Measurements from ENCODE around the gene FLOT2. TPM values are rescaled to one million over a fixed set of nuclear protein-coding genes. Genes with fewer than 3 reads are reported as not detected.

FLOT2 gene
- total and polyA plus RNA-seq, 2 of the 8 experiments (the other 6 are each of a cell fraction or from before 2014, with no cell fraction given): 116 to 189 TPM

DNA sequence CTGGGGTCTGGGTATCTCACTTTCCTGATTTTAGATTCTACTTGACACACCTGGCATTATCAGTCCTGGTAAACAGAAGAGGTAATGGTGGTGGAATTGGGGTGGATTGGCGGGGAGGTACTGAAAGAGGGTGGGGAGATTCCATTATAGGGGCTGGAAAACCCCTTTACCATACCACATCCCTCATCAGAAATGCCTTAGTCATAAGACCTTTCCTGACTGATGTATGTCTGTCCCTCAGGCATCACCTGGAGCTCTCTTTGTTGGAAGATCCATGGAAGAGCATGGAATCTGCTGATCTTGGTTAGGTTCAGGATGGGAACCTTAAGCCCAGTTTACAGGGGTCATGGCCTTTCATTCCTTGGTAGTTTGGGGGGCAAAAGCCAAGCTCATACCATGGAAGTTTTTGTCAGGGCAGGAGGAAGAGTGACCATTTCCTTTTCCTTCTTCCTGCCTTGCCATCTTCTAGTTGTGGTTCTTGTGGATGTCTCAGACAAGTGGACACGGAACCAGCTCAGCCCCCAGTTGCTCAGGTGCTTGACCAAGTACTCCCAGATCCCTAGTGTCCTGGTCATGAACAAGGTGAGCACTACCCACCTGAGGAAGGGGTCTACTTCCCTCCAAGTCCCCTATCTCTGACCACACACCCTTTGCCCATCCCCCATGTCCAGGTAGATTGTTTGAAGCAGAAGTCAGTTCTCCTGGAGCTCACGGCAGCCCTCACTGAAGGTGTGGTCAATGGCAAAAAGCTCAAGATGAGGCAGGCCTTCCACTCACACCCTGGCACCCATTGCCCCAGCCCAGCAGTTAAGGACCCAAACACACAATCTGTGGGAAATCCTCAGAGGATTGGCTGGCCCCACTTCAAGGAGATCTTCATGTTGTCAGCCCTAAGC, 39.4 kb downstream of the FLOT2 start:
- Histone ChIP-seq H2BK15ac (ENCODE audit: low read length) (no peak overlapping the region), H4K91ac (replicated peaks; ENCODE audit: insufficient read length, low read length) (no peak overlapping the region), H3K14ac (ENCODE audit: insufficient read length) (no peak overlapping the region), H2BK20ac (ENCODE audit: low read length) (no peak overlapping the region), H4K20me1 (replicated peaks in 1 of 2; ENCODE audit: control insufficient read depth in 1 of 2, insufficient read depth in 2 of 2, low read length in 2 of 2) (peaks cover 1 to 3% of the 10 kb centered on the region in 2 experiments), H2BK120ac (replicated peaks; ENCODE audit: low read depth, low read length) (no peak overlapping the region), H3K23ac (ENCODE audit: insufficient read length) (no peak overlapping the region), H3K79me1 (ENCODE audit: low read depth, low read length) (peaks cover 2% of the 10 kb centered on the region; the same call in 1 of the 2 replicates), H4K8ac (ENCODE audit: extremely low read depth, insufficient read depth, low read length) (no peak overlapping the region), H3K4me3 (ENCODE audit: extremely low read depth in 1 of 4, insufficient read depth in 2 of 4, low read depth in 3 of 4, low read length in 4 of 4) (no peak overlapping the region), H4K5ac (ENCODE audit: insufficient read length, low read depth, low read length) (no peak overlapping the region), H2BK5ac (ENCODE audit: low read depth, low read length) (no peak overlapping the region), H3K23me2 (ENCODE audit: low read depth, low read length) (peaks cover 2% of the 10 kb centered on the region), H3K4me2 (ENCODE audit: insufficient read depth in 1 of 2, low read depth in 2 of 2, low read length in 2 of 2) (no peak overlapping the region), H3K4ac (replicated peaks; ENCODE audit: insufficient read length, low read depth, low read length) (no peak overlapping the region), H3K36me3 (ENCODE audit: control insufficient read depth in 2 of 4, insufficient read depth in 4 of 4, low read length in 3 of 4) (peaks cover 16 to 23% (median 20%) of the 10 kb centered on the region in 4 experiments; a peak in 7 of 8 replicates), H3K18ac (ENCODE audit: extremely low read depth, low read length) (no peak overlapping the region), H3K4me1 (replicated peaks in 1 of 4; ENCODE audit: control insufficient read depth in 3 of 4, insufficient read depth in 4 of 4, low read length in 3 of 4) (no peaks in the 10 kb centered on the region; a peak in 2 of 7 replicates), H3K79me2 (ENCODE audit: control insufficient read depth in 1 of 2, insufficient read depth in 2 of 2, low read length in 2 of 2) (peaks cover 0 to 6% of the 10 kb centered on the region in 2 experiments; a peak in 2 of 4 replicates), H2BK12ac (ENCODE audit: low read depth, low read length) (no peak overlapping the region), H3K56ac (replicated peaks; ENCODE audit: insufficient read length, low read depth, low read length) (no peak overlapping the region), H2AFZ (ENCODE audit: low read length) (no peak overlapping the region), H3K27me3 (replicated peaks in 1 of 4; ENCODE audit: control insufficient read depth in 3 of 4, extremely low read depth in 1 of 4, insufficient read depth in 3 of 4, low read length in 3 of 4) (no peaks in the 10 kb centered on the region), H3K27ac (ENCODE audit: low read depth, low read length) (no peak overlapping the region), H2AK5ac (ENCODE audit: low read depth, low read length) (no peak overlapping the region), H3K9me3 (ENCODE audit: insufficient read depth in 2 of 2, low read depth in 1 of 2, low read length in 1 of 2) (no peaks in the 10 kb centered on the region), H3K9ac (replicated peaks in 1 of 4; ENCODE audit: extremely low read depth in 1 of 4, low read depth in 3 of 4, low read length in 3 of 4) (no peak overlapping the region)
- POLR2A ChIA-PET (ENCODE audit: partially characterized antibody): interaction anchor here (0.6 to 1.5 kb wide), 3 partner anchors 9 to 32 kb away, joined by 3 to 4 read pairs (median 4); no protein-coding TSS in a partner anchor
- CTCF ChIA-PET (ENCODE audit: partially characterized antibody): interaction anchor here (0.8 to 3.9 kb wide), 6 partner anchors 9 to 131 kb away, joined by 3 to 27 read pairs (median 6); no protein-coding TSS in a partner anchor
- no peak for DNase-seq (ENCODE audit: low read depth in 1 of 2, low spot score in 2 of 2)
- 91% methylated on average over 3 of the region's 3 CpGs; no CpG with 5 or more reads in 1 of the 2 experiments for WGBS, 2 experiments (ENCODE audit: extremely low coverage in 1 of 2, insufficient coverage in 1 of 2, insufficient read length in 1 of 2, insufficient replicate concordance in 2 of 2, low coverage in 1 of 2, low lambda C conversion rate in 2 of 2, missing lambda C conversion rate in 1 of 2)
- FAIRE-seq: no peak
- no peak for TF ChIP-seq PHF8 (conservative IDR thresholded peaks at IDR 0.05; ENCODE audit: low read depth, low read length)
- TF ChIP-seq EZH2 (IDR thresholded peaks at IDR 0.05; ENCODE audit: low read depth, low read length, severe bottlenecking): no peak
- no peak for TF ChIP-seq EGR1 (IDR thresholded peaks at IDR 0.05; ENCODE audit: borderline replicate concordance, low read depth, low read length)
- TF ChIP-seq RFX5 (IDR thresholded peaks at IDR 0.05; ENCODE audit: borderline replicate concordance, low read depth, low read length): no peak
- TF ChIP-seq SRF (IDR thresholded peaks at IDR 0.05; ENCODE audit: low read depth, low read length): no peak
- TF ChIP-seq CTBP2 (IDR thresholded peaks at IDR 0.05; ENCODE audit: borderline replicate concordance, insufficient read depth, insufficient read length, low read length): no peak

All from H1 (cell line).